ENCODE results near the gene CLBA1.

CLBA1 gene

DNA sequence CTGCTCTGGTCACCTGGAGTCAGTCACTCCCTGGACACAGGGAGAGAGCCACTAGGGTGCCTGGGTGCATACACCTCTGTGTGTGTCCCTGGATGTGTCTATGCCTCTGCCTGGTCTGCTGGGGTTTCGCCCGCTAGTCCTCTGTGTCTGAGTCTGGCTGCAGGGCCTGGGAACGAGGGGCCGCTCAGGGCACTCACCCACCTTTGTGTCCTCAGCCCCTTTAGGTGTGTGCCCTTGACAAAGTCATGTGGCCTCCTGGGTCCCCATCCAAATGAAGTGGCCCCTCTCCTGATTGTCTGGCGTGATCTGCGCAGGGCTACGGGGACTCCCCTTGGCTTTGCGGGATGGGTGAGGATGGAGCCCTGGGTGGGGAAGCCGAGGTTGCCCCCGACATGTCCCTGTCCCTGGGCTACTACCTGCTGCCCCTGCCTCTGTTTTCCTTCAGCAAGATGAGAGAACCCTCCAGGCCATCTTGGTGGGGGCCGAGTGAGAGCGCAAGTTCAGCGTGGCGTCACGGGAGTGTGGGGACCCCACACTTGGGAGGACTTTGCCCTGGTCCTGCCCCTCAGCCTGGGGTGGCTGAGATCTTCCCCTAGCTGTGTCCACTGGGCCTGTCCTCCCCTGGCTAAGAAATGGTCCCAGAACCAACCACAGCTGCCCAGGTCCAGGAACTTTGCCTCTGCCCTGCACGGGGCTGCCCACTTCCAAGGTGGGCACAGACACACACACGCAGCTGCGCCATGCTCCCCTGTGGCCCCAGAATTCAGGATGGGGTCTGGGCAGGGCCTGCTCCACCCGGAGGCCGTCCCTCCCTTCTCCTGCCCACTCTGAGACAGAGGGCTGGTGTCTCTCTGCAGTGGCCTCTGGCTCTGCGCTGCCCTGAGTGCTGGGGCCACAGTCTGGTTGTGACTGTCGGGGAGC is 4.7 kb upstream of the CLBA1 start:
- no peak for DNase-seq

DNA sequence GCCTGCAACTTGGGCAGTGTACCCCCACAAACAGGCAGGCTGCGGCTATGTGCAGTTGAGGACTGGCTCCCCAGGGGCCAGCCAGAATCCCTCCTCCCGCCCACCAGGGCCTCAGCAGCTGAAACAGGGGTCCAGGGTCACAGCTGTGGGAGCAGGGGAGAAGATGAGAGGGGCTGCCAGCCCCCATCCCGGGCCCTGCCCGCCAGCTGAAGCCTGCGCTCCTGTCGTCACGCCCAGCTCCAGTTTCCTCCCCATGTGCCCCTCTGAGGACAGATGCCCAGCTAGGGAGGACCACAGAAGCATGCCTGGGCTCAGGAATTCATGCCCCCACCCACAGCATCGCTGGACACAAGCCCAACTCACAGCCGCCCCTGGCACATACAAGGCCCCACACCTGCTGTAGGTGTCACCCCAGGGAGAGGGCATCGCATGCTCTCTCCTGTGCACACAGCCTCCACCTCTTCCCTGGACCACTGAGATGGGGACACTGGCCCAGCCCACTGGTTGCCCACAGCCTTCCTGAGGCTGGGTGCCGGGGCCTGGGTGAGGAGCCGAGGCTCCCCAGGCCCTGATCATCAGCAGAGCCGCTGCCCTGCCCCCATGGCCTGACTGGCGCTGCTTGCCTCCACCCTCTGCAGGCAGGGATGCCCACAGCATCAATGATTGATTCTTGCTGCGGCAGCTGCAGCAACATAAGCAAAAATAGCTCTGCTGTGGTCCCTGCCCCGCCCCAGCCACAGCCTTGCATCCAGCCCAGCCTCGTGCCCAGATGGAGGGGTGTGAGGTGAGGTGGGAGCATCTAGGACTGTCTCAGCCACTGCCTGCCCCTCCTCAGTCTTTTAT is 3.7 kb upstream of the CLBA1 start:
- DNase-seq, result no peak

DNA sequence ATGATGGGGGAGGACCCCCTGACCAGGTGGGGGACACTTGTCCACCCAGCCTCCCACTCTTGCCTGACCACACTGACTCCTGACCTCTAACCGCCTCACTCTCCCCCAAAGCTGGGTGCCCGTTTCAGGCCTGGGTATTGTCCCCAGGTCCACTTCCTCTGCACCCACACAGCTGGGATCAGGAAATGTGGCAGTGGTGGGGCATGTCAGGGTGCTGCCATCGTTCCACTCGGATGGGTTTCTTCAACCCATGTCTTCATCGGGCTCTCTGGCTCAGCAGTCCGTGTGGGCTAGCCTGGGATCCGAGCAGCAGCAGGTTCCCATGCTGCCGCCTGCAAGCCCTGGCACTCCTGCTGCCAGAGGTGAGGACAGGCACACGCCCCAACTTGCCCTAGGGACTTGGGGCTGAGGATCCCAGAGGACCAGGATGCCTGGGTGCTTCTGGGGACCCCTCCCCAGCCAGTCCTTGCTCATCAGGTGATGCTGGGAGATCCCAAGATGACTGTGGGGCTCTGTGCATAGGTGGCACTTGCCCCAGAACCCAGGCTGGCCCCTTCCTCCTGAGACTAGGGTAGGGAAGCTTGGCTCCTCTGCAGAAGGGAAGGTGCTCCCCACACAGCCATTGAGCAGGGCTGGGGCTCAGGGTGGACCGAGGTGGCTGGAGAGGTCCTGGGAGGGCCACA is 2.9 kb upstream of the CLBA1 start:
- no peak for DNase-seq

DNA sequence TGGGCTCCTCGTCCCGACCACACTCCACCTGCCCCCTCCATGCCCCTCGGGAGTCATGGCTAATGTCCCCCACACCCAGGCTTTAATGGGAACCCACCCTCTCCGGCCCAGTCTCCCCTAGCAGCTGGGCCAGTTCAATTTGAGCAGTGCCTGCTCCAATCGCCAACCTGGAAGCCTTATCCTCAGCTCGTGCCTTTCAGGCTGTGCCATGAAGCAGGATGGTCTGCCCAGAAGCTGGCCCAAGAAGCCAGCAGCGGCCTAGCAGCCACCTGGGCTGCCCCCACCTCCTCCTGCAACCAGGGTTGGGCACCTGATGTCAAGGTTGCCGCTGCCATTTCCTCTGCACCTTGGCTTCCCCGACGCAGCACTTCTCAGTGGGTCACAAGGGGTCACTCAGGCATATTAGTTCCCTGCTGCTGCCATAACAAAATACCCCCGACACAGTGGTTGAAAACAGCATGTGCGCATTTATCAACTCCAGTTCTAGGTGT is 2.3 kb upstream of the CLBA1 start:
- no peak for DNase-seq

DNA sequence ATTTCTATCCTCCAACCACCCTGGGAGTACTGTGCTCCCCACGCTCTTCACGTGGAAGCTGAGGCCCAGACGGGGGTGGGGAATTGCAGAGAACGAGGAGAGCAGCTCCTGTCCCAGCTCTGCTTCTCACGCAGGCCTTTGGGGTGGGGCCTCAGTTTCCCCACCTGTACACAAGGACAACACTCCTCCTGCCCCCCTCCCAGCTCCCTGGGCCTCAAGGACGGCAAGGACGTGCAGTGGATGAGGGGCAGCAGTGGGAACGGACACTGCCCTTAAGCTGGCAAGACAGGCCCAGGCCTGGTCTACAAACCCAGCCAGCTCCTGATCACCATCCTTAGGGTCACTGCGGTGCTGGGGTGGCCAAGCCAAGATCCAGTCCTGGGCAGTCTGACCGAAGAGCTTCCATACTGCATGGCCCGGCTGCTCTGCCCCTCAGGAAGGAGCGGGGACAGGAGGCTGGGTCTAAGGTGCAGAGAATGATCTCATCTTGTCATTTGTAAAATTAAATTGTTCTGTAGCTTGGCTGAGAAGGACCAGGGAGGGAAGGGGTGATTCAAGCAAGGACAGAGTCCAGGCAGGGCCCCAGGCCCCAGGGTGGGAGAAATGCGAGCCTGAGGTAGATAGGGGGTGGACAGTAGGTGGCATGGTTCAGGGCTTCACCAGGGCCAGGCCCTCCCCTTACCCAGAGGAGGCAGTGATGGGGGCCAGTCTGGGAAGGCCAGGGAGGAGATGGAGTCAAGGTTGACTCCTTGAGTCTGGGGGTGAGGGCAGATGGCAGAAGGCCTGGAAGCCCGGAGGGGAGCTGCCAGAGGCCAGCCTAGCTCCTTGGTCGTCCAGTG is 1.3 kb upstream of the CLBA1 start:
- DNase-seq, result no peak

DNA sequence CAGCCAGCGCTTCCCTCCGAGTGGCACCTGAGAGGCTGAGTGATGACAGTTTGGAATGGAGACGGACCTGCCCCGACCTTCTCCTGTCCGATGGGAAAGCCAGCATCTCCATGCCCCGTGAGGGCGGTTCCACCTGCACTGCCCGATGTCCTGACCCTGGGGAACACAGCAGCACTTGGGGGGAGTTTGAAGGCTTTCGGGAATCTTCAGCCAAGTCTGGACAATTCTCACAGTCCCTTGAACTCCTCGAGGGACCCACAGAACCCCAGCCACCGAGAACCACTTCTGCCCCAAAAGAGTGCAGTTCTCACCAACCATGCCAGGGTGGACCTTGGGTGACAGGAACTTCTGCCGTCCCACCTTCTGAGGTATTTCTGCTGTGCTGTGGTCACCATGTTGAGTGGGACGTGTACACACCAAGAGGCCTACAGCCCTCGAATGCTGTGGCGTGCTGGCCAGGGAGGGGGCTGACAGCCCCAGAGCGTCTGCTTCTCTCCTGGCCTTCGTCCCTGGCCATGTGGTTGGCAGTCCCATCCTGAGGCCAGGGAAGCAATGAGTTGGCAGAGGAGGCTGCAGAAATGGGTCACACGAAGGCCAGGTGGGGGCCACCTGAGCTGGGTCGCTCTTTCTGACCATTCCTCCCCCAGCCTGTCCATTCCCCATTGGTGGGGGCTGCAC is 1.0 kb downstream of the CLBA1 start:
- DNase-seq, result no peak

DNA sequence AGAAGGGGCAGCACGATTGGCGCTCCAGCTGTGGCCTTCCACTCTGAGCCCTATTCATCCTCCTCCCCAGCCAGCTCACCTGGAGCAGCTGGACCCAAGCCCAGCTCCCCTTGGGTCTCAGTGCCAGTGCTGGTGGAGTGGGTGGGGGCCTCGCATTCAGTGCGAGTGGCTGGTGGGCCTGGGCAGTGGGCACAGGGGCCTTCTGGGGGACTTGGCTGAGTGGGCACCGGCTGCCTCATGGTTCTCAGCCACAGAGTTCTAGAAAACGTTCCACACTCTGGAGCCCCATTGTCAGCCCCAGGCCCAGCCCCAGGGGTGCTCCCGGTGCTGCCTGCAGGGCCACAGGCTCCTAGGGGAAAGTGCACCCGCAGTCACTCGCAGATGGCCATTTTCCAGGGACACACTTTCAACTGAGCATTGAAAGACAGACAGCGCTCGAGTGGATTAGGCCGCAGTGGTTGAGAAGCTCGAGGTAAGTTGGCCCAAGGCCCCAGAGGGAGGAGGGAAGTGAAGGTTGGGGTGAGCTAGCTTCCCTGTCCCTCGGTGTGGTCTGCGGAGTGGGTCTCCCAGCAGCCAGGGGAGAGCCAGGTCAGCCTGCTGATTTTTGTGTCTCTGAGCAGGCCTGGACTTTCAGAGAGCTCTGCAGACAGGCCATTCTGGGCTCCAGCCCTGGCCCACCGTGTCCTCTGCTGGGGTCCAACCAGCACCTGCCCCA is 3.8 kb downstream of the CLBA1 start:
- no peak for DNase-seq

DNA sequence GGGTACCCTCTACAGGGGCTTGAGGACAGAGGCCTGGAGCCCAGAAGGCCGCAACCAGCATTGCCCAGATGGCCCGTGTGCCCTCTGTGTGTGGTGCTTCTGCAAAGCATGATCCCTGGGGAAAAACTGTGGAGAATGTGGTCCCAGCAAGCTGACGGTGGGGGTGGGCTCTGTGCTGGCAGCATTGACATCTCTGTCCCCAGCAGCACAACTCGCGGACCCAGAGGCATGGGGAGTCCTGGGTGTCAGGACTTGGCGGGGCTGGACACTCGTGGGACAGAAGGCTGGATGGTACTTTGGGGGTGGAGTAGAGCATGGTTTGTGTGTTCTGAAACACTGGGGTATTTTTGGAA is 4.3 kb downstream of the CLBA1 start:
- no peak for DNase-seq

DNA sequence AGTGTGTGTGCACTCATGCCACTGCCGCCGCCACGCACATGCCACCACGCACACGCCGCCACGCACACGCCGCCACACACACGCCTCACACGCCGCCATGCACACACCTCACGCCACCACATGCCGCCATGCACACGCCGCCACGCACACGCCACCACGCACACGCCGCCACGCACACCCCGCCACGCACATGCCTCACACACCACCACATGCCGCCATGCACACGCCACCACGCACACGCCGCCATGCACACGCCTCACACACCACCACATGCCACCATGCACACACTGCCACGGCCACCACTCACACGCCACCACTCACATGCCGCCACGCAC is 6.3 kb downstream of the CLBA1 start:
- no peak for DNase-seq

DNA sequence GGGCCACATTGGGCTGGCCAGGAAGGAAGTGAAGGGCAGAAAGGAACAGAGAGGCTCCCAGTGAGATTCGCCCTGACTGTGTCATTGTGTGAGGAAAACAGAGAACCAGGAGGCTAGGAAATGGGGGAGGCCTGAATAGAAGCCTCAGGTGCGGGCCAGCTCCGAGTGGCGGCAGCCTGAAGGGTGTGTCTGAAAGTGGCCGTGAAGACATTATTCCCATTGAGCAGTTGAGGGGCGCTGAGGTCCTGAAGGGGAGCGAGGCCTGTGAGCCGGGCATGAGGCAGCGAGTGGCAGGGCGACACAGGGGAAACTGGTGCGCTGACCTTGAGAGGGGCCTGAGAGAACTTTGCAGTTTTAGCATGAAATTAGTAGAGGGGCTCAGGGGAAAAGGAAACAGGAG is 6.9 kb downstream of the CLBA1 start:
- no peak for DNase-seq

DNA sequence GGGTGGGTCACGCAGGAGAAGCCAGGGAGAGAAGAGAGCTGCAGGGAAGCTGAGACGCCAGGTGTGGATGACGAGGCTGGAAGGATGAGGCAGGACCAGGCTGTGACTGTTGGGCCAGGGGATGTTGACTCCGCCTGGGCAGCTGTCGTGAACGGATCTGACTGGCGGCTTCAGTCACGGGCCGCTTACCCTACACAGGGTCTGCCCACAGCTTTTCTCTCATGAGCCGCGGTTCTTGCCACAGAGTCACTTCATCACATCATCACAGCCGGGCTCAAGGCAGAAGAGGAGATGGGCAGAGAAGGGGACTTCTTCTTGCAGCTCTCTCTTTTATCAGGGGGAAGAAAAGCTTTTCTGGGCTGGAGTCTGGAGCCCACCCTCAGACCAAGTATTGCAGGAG is 7.7 kb downstream of the CLBA1 start:
- DNase-seq, result no peak

DNA sequence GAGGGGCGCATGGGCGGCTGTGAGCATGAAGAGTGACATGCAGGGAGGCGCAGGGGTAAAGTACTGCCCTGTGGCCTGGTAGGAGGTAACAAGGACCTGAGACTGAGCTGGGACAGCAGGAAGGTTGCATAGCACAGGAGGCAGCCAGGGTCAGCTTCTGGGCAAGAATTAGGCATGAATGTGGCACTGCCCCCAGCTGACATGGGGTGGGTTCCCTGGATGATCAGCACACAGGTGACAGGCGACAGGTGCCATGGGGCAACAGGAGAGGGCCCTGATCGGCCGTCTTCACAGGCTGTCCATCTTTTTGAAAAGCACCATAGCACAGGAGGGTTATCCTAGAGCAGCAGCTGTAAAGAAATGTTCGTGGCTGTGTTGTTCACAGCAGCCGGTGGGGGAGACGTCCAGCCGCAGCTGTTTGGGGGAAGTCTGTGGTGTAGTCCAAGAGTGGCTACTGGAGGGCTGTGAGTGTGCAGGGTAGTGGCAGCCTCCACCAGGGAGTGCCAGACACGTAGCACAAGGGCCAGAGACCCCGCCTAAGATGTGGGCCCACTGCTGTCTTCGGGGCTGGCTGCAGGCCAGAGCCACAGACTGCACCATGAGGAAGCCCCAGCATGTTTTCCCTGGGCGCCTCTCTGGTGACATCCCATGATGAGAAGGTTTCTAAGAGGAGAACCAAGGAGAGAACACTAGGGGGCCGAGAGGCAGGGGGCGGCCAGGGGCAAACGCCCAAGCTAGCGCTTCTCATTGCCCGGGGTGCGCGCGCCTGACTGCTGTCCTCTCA is 8.4 kb downstream of the CLBA1 start:
- DNase-seq, result no peak

DNA sequence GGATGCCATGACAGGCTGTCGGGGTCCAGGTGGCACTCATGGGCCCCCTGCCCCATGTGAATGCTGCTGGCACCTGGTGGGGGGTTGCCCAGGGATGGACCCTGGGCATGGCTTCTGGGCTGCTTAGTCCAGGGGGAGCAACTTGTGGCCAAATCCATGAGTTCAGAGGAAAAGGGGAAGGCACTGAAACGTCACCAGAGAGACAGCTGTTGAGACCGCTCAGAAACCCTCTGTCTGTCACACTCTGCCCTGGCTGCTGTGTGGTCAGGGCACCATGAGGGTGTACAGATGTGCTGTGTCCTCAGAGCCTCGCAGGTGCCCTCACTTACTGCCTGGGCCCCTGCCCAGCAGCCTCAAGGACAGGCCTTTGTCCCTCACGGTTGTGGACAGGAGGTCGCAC is 9.4 kb downstream of the CLBA1 start:
- DNase-seq, result no peak

DNA sequence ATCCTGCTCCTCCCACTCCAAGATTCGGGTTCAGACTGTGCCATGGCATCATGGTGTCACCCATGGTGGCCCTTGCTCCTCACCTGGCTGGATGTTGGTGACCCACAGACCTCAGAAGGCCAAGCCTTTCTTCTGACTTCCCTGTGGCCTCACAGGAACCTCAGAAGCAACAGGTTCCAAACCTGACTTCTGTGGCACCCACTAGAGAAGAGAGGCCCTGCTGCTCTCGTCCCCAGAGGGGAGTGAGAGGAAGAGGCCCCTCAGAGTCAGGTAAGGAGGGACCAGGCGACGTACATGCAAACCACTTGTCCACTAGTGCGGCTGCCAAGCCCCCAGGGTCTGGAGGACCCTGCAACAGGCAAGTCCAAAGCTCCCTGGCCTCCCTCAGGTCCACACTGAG is 10.4 kb downstream of the CLBA1 start:
- no peak for DNase-seq

DNA sequence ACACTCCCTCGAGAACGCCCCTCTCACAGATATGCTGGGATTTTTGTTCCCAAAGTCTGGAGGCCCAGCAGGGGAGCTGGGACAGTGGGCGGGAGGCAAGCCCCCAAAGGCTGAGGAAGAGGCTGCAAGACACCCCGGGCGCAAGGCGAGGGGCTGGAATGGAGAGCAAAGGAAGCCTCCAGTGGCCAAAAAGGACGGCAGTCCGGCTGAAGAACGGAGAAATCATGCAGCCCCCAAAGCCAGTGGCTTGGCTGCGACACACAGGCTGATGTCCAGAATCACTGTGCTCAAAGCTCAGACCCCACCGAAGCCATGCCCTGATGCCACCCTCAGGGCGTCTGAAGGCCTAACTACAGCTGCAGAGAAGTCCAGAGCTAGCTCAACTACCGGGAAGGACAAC is 10.9 kb downstream of the CLBA1 start:
- no peak for DNase-seq

DNA sequence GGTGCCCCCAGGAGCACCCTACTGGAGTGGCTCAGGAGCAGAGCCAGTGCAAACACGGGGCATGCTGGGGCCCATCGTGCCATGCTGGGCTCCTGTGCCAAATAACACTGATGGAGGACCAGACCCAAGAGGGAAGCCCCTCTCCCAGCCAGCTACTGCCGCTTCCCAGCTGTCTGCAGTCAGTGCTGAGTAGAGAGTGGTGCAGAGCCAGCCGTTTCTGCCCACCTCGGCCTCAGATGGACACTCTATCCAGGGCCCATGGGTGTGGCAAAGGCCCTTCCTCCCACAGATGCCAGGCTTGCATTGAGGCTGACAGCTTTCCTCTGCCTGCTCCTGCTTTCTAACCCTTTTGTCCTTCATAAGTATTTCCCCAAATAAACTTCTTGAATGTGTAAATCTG is 13.2 kb downstream of the CLBA1 start:
- no peak for DNase-seq

DNA sequence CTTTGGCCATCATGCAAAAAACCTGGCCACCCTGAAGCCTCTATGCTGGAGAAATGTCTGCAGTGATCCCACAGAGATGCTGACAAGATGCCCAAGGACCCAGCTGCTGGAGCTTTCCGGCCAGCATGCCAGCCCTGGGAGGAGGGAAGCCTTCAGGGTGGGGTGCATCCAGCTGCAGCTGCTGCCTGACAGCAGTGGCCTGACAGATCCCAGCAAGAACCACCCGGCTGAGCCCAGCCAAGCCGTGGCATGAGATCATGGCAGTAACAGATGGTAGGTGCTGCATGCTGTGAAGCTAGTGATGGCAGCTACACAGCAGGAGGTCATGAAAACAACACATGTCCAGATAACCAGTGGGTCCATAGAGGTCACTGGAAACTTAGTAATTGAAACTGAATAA is 13.8 kb downstream of the CLBA1 start:
- no peak for DNase-seq

DNA sequence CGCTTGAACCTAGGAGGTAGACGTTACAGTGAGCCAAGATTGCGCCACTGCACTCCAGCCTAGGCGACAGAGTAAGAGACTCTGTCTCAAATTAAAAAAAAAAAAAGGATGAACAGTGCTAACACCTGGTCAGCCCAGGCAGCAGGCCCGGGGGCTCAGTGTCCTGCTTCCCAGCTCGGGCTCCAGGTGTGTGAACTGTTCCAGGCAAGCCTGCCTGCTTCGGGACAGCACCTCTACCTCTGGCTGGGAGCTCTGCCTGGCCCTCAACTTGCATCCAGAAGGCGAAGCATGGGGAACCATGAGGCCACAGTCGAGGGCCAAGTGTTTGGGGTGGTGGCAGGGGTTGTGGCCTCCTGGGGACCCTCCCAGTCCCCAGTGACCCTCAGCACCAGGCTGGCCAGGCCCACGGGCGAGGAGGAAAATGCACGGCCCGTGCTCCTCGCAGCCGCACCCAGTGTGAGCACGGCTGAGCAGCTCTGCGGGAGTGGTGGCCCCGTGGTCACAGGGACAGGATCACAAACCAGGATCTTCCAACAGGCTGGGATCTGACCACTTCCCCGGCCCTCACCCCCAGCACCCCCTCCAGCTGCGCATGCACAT is 19.8 kb downstream of the CLBA1 start:
- DNase-seq, result no peak

DNA sequence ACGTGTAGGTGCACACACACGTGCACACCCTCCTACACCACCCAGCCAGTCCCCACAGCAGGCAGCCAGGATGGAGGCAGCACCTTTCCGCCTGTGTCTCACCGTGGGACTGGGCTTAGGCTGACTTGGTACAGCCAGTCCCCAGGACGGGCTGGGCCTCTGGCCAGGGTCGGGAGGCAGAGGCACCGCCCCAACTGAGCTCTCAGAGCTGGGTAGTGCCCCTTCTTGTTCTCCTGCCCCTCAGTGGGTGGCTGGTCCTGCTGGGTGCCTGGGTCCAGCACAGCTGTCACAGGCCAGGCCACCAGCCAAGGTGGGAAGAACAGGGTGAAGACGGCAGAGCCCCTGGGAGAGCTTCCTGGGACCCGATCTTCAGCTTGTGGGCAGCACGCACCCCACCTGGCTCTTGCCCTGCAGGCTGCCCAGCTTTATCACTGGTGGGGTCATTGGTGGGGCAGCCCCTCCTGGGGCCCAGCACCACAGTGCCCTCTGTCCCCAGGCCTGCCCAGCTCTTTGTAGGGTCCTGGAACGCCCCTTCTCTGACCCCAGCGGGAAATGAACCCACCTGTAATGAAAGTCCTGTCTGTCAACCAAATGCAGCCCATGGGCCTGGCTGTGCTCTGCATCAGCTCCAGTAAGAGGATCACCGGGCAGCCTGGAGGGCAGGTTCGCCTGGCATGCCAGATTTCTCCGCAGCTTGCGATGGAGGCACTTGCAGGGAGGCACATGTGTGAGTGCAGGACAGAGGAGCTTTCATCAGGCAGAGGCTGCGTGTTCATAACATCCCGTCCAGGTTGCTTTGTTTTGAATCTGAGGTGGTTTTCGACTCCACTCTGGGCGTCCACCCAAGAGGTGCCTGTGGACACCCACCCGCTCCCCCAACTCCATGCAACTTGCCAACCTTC is 20.6 kb downstream of the CLBA1 start:
- no peak for DNase-seq

Data from NCI-H1436 treated with DMSO at 0.1 percent for 48 hours (cell line).